OCI-LY3 (cell line): ENCODE measurements around the gene TMEM52B.

Experiments
- CTCF ChIP-seq: fragments of 200-600, 300-600 bp; sonication (generic); IDR thresholded peaks from 2 replicates; pipeline ENCODE4 v1.5.1; 2014; ENCODE audit warnings: antibody characterized with exemption, low read length, low read depth
- EZH2phosphoT487 ChIP-seq: fragments of 200-600 bp; shearing (Covaris generic); IDR thresholded peaks from 2 replicates; pipeline ENCODE4 v1.6.1; 2018; ENCODE audit warnings: antibody characterized with exemption, mixed run types, low read depth

- TF ChIP-seq CTCF = peak; percentile 87
- no peak for TF ChIP-seq EZH2phosphoT487
Measured at GRCh38 chr12:10190558-10191388, 11.9 kb downstream of the TMEM52B start.
